Vagina (tissue), 2 donors: Measurements from ENCODE around the gene DAGLB.

Experiments
- CTCF ChIP-seq, 3 experiments: fragments of 450-650 bp in 2 of 3; fragments of 200-600 bp in 1 of 3; sonication (generic) in 1 of 3; IDR thresholded peaks; one replicate each; pipeline ENCODE4 v1.5.1; 2017 to 2019; ENCODE audit warnings: antibody characterized with exemption in 3 of 3, mild to moderate bottlenecking in 2 of 3, moderate library complexity in 2 of 3
- POLR2AphosphoS5 ChIP-seq, 2 donors: sonication (generic); formaldehyde crosslinking; IDR thresholded peaks; one replicate each; pipeline ENCODE4 v1.9.0; 2017; ENCODE audit warnings: antibody characterized with exemption in 2 of 2, mild to moderate bottlenecking in 2 of 2, low read depth in 1 of 2; ENCODE audit not compliant: insufficient read depth in 1 of 2

- TF ChIP-seq CTCF (IDR thresholded peaks at IDR 0.05) (no peak), POLR2AphosphoS5 (IDR thresholded peaks at IDR 0.05; ENCODE audit: insufficient read depth in 1 of 2, low read depth in 1 of 2) (no peak)
Observed at GRCh38 chr7:6453734-6454133, 6.0 kb upstream of the DAGLB start.
